Mesothelial cell of epicardium (in vitro differentiated cells): ENCODE measurements around the gene ANLN. TPM values are rescaled to one million over a fixed set of nuclear protein-coding genes. Genes with fewer than 3 reads are reported as not detected.
"Not testable (repeated sequence)": the region's sequence is repeated elsewhere in the genome, so short reads cannot be mapped to it uniquely, and the experiment has no call there.

Source experiments
- DNase-seq, 2 experiments: peaks; one replicate each; pipeline ENCODE4 v3.0.0; 2021; ENCODE audit warnings: low spot score in 2 of 2; ENCODE audit not compliant: unreplicated experiment in 2 of 2
- H3K27ac Mint-ChIP-seq: 2 replicates; pipeline ENCODE4 v1.8.0; 2021; ENCODE audit warnings: mixed read lengths
- H3K27me3 Mint-ChIP-seq: 2 replicates; pipeline ENCODE4 v1.8.0; 2021; ENCODE audit warnings: low read depth, mixed read lengths
- H3K36me3 Mint-ChIP-seq: 2 replicates; pipeline ENCODE4 v1.8.0; 2021; ENCODE audit warnings: mixed read lengths
- H3K4me1 Mint-ChIP-seq: 2 replicates; pipeline ENCODE4 v1.8.0; 2021; ENCODE audit warnings: mixed read lengths
- H3K4me3 Mint-ChIP-seq: 2 replicates; pipeline ENCODE4 v1.8.0; 2021; ENCODE audit warnings: mild to moderate bottlenecking, moderate library complexity, mixed read lengths
- H3K9me3 Mint-ChIP-seq: 2 replicates; pipeline ENCODE4 v1.8.0; 2021; ENCODE audit warnings: mixed read lengths
- CTCF ChIP-seq: fragments of 200-600 bp; sonication (generic); IDR thresholded peaks from one replicate; pipeline ENCODE4 v1.5.0; 2021; ENCODE audit warnings: antibody characterized with exemption; ENCODE audit not compliant: unreplicated experiment
- total RNA-seq: library from RNA; stranded (reverse); gene quantifications from 3 replicates; pipeline ENCODE4 v1.2.1, GENCODE V29; 2021

The ANLN gene
- total RNA-seq, 1 donor from 2014 or later: 31.2 TPM

GRCh38 chr7:36460811-36461429, 71.3 kb downstream of the ANLN start:
- no peak overlapping the region for H3K27ac Mint-ChIP-seq
- no peak overlapping the region for H3K4me3 Mint-ChIP-seq
- no peaks in the 10 kb centered on the region for H3K36me3 Mint-ChIP-seq
- DNase-seq: no peak
- TF ChIP-seq CTCF: no peak
- peaks cover 1% of the 10 kb centered on the region for H3K9me3 Mint-ChIP-seq
- H3K27me3 Mint-ChIP-seq: peaks cover 3% of the 10 kb centered on the region
- H3K4me1 Mint-ChIP-seq: peaks cover 3% of the 10 kb centered on the region

- Mint-ChIP-seq H3K36me3 (no peaks in the 10 kb centered on the region), H3K4me3 (no peak overlapping the region), H3K27ac (no peak overlapping the region), H3K4me1 (peaks cover 3% of the 10 kb centered on the region), H3K9me3 (peaks cover 8% of the 10 kb centered on the region), H3K27me3 (peaks cover 3% of the 10 kb centered on the region)
- DNase-seq: no peak
- TF ChIP-seq CTCF: no peak
Measured at GRCh38 chr7:36462551-36463137, 73.0 kb downstream of the ANLN start.

GRCh38 chr7:36464271-36464670, 74.6 kb downstream of the ANLN start:
- Mint-ChIP-seq H3K9me3 (peaks cover 13% of the 10 kb centered on the region), H3K36me3 (no peaks in the 10 kb centered on the region), H3K27ac (no peak overlapping the region), H3K4me3 (no peak overlapping the region), H3K4me1 (peaks cover 3% of the 10 kb centered on the region), H3K27me3 (peaks cover 3% of the 10 kb centered on the region)
- DNase-seq: no peak
- no peak for TF ChIP-seq CTCF

GRCh38 chr7:36466001-36466400, 76.3 kb downstream of the ANLN start:
- H3K4me3 Mint-ChIP-seq, H3K27ac Mint-ChIP-seq, H3K27me3 Mint-ChIP-seq, DNase-seq, H3K4me1 Mint-ChIP-seq, H3K36me3 Mint-ChIP-seq: not testable (repeated sequence)
- peaks cover 13% of the 10 kb centered on the region for H3K9me3 Mint-ChIP-seq

- DNase-seq: no peak
- peaks cover 13% of the 10 kb centered on the region for H3K9me3 Mint-ChIP-seq
- no peak for TF ChIP-seq CTCF
- no peaks in the 10 kb centered on the region for H3K36me3 Mint-ChIP-seq
- H3K27ac Mint-ChIP-seq: no peak overlapping the region
- no peaks in the 10 kb centered on the region for H3K27me3 Mint-ChIP-seq
- no peak overlapping the region for H3K4me3 Mint-ChIP-seq
- H3K4me1 Mint-ChIP-seq: peaks cover 3% of the 10 kb centered on the region
Measured at GRCh38 chr7:36468370-36469101, 78.9 kb downstream of the ANLN start.

- H3K27me3 Mint-ChIP-seq: no peaks in the 10 kb centered on the region
- no peak overlapping the region for H3K4me3 Mint-ChIP-seq
- no peak for DNase-seq
- H3K9me3 Mint-ChIP-seq: peaks cover 13% of the 10 kb centered on the region
- H3K27ac Mint-ChIP-seq: no peak overlapping the region
- no peak for TF ChIP-seq CTCF
- H3K4me1 Mint-ChIP-seq: peaks cover under 1% of the 10 kb centered on the region
- H3K36me3 Mint-ChIP-seq: no peaks in the 10 kb centered on the region
Measured at GRCh38 chr7:36469236-36469635, 79.6 kb downstream of the ANLN start.
